ENCODE measurements around the gene IFNL3.

Gene IFNL3

GRCh38 chr19:39193803-39194202, 51.0 kb downstream of the IFNL3 start:
- DNase-seq (ENCODE audit: low read depth): no peak

Data from EH (cell line).